MM.1S (cell line): ENCODE measurements around the gene UHRF1.

Experiments used
- DNase-seq: peaks from one replicate; pipeline ENCODE4 v3.0.0-alpha.2; 2015
- H2AFZ ChIP-seq: fragments of 300-600 bp; sonication (generic); 2 replicates; pipeline ENCODE4 v1.6.0; 2016; ENCODE audit warnings: antibody characterized with exemption, low read length
- H3F3A ChIP-seq: fragments of 300-600 bp; sonication (generic); 2 replicates; pipeline ENCODE4 v1.6.1; 2016; ENCODE audit warnings: mild to moderate bottlenecking, antibody characterized with exemption, low read length, moderate library complexity, mixed read lengths; ENCODE audit not compliant: insufficient read depth
- H3K27ac ChIP-seq: fragments of 300-600 bp; sonication (generic); 2 replicates; pipeline ENCODE4 v1.5.1; 2016; ENCODE audit warnings: mild to moderate bottlenecking, low read length
- H3K27me3 ChIP-seq: fragments of 300-600 bp; sonication (generic); replicated peaks from 2 replicates; pipeline ENCODE4 v1.6.0; 2016; ENCODE audit warnings: low read length; ENCODE audit not compliant: insufficient read depth
- H3K36me3 ChIP-seq: fragments of 300-600 bp; sonication (generic); replicated peaks from 2 replicates; pipeline ENCODE4 v1.6.1; 2016; ENCODE audit warnings: mild to moderate bottlenecking, low read length, mixed read lengths; ENCODE audit not compliant: insufficient read depth
- H3K4me1 ChIP-seq: fragments of 300-600 bp; sonication (generic); 2 replicates; pipeline ENCODE4 v1.6.1; 2016; ENCODE audit warnings: low read length, mixed read lengths
- H3K4me2 ChIP-seq: fragments of 300-600 bp; sonication (generic); 2 replicates; pipeline ENCODE4 v1.6.0; 2016; ENCODE audit warnings: low read depth, low read length
- H3K4me3 ChIP-seq: fragments of 300-600 bp; sonication (generic); 2 replicates; pipeline ENCODE4 v1.5.1; 2016; ENCODE audit warnings: low read length, mixed read lengths
- H3K79me2 ChIP-seq: fragments of 300-600 bp; sonication (generic); 2 replicates; pipeline ENCODE4 v1.6.1; 2016; ENCODE audit warnings: mixed run types, low read length, mixed read lengths
- H3K9ac ChIP-seq: fragments of 300-600 bp; sonication (generic); 2 replicates; pipeline ENCODE4 v1.6.1; 2016; ENCODE audit warnings: low read length, mixed read lengths
- H3K9me2 ChIP-seq: fragments of 300-600 bp; sonication (generic); replicated peaks from 2 replicates; pipeline ENCODE4 v1.6.1; 2016; ENCODE audit warnings: mild to moderate bottlenecking, low read length, mixed read lengths; ENCODE audit not compliant: insufficient read depth
- H3K9me3 ChIP-seq: fragments of 300-600 bp; sonication (generic); replicated peaks from 2 replicates; pipeline ENCODE4 v1.6.1; 2016; ENCODE audit warnings: mild to moderate bottlenecking, low read length, mixed read lengths; ENCODE audit not compliant: insufficient read depth
- H4K20me1 ChIP-seq: fragments of 300-600 bp; sonication (generic); 2 replicates; pipeline ENCODE4 v1.6.1; 2016; ENCODE audit warnings: mild to moderate bottlenecking, low read length, moderate library complexity, mixed read lengths; ENCODE audit not compliant: insufficient read depth
- CTCF ChIP-seq: fragments of 300-600 bp; sonication (generic); IDR thresholded peaks from 2 replicates; pipeline ENCODE4 v1.5.1; 2016; ENCODE audit warnings: antibody characterized with exemption, low read length, mixed read lengths
- EZH2 ChIP-seq: fragments of 300-600 bp; sonication (generic); optimal IDR thresholded peaks from 2 replicates; pipeline ENCODE3; 2017; ENCODE audit warnings: low read depth, mild to moderate bottlenecking, antibody characterized with exemption, low read length, mixed read lengths
- EZH2phosphoT487 ChIP-seq: fragments of 300-600 bp; sonication (generic); IDR thresholded peaks from 2 replicates; pipeline ENCODE4 v1.6.1; 2018; ENCODE audit warnings: antibody characterized with exemption, low read length

UHRF1 gene

GRCh38 chr19:5001615-5002014, 92.3 kb downstream of the UHRF1 start:
- peak; percentile 52 for DNase-seq
- H2AFZ ChIP-seq = no peak overlapping the region
- H3K4me1 ChIP-seq = no peaks in the 10 kb centered on the region
- peak; percentile 80 for TF ChIP-seq CTCF
- no peak for TF ChIP-seq EZH2phosphoT487
- TF ChIP-seq EZH2 = no peak
- H3K9me2 ChIP-seq = no peaks in the 10 kb centered on the region
- H3K27me3 ChIP-seq = no peaks in the 10 kb centered on the region
- H3F3A ChIP-seq = no peaks in the 10 kb centered on the region
- peaks cover 18% of the 10 kb centered on the region for H4K20me1 ChIP-seq
- no peak overlapping the region for H3K4me2 ChIP-seq
- H3K4me3 ChIP-seq = no peak overlapping the region
- H3K9ac ChIP-seq = no peak overlapping the region
- H3K36me3 ChIP-seq = no peaks in the 10 kb centered on the region
- no peak overlapping the region for H3K27ac ChIP-seq
- no peaks in the 10 kb centered on the region for H3K9me3 ChIP-seq
- peaks cover 83% of the 10 kb centered on the region for H3K79me2 ChIP-seq

GRCh38 chr19:5002143-5002542, 92.8 kb downstream of the UHRF1 start:
- Histone ChIP-seq H3K27me3 (no peaks in the 10 kb centered on the region), H2AFZ (no peak overlapping the region), H4K20me1 (peaks cover 15% of the 10 kb centered on the region)

GRCh38 chr19:5003781-5004180, 94.5 kb downstream of the UHRF1 start:
- no peaks in the 10 kb centered on the region for H3K27me3 ChIP-seq
- H3K36me3 ChIP-seq = no peaks in the 10 kb centered on the region
- H3K79me2 ChIP-seq = peaks cover 81% of the 10 kb centered on the region
- no peaks in the 10 kb centered on the region for H3K9me2 ChIP-seq
- H3K4me2 ChIP-seq = no peak overlapping the region
- H3K4me3 ChIP-seq = no peak overlapping the region
- no peak overlapping the region for H3K9ac ChIP-seq
- no peaks in the 10 kb centered on the region for H3K4me1 ChIP-seq
- no peaks in the 10 kb centered on the region for H3F3A ChIP-seq
- no peaks in the 10 kb centered on the region for H3K9me3 ChIP-seq
- H2AFZ ChIP-seq = no peak overlapping the region
- no peak for DNase-seq
- TF ChIP-seq EZH2phosphoT487 (no peak), CTCF (no peak), EZH2 (no peak)
- no peak overlapping the region for H3K27ac ChIP-seq
- H4K20me1 ChIP-seq = peaks cover 11% of the 10 kb centered on the region

More at GRCh38 chr19:5002143-5002542, 92.8 kb downstream of the UHRF1 start:
- Histone ChIP-seq H3F3A (no peaks in the 10 kb centered on the region), H3K4me2 (no peak overlapping the region), H3K9me3 (no peaks in the 10 kb centered on the region), H3K79me2 (peaks cover 83% of the 10 kb centered on the region), H3K27ac (no peak overlapping the region), H3K4me1 (no peaks in the 10 kb centered on the region), H3K36me3 (no peaks in the 10 kb centered on the region), H3K4me3 (no peak overlapping the region), H3K9ac (no peak overlapping the region), H3K9me2 (no peaks in the 10 kb centered on the region)
- no peak for DNase-seq
- no peak for TF ChIP-seq CTCF
- TF ChIP-seq EZH2 = no peak
- no peak for TF ChIP-seq EZH2phosphoT487

- Histone ChIP-seq H3K27me3 (no peaks in the 10 kb centered on the region), H3K4me1 (no peaks in the 10 kb centered on the region), H3K4me3 (no peak overlapping the region), H3K27ac (no peak overlapping the region), H3K9ac (no peak overlapping the region), H3K9me2 (no peaks in the 10 kb centered on the region), H3F3A (no peaks in the 10 kb centered on the region), H3K4me2 (no peak overlapping the region), H3K79me2 (peaks cover 84% of the 10 kb centered on the region), H3K9me3 (no peaks in the 10 kb centered on the region), H2AFZ (no peak overlapping the region), H3K36me3 (no peaks in the 10 kb centered on the region), H4K20me1 (peaks cover 11% of the 10 kb centered on the region)
- DNase-seq = no peak
- TF ChIP-seq CTCF (no peak), EZH2phosphoT487 (no peak), EZH2 (no peak)
These were observed 95.8 kb downstream of the UHRF1 start for GRCh38 chr19:5005096-5005495.
